GM21515 (cell line): Measurements from ENCODE around the gene MARCHF9.

ENCODE experiments used
- ATAC-seq: cut with Tn5 transposase; IDR thresholded peaks from one replicate; pipeline ENCODE4 v1.9.1; 2021; ENCODE audit not compliant: unreplicated experiment

MARCHF9 gene

DNA sequence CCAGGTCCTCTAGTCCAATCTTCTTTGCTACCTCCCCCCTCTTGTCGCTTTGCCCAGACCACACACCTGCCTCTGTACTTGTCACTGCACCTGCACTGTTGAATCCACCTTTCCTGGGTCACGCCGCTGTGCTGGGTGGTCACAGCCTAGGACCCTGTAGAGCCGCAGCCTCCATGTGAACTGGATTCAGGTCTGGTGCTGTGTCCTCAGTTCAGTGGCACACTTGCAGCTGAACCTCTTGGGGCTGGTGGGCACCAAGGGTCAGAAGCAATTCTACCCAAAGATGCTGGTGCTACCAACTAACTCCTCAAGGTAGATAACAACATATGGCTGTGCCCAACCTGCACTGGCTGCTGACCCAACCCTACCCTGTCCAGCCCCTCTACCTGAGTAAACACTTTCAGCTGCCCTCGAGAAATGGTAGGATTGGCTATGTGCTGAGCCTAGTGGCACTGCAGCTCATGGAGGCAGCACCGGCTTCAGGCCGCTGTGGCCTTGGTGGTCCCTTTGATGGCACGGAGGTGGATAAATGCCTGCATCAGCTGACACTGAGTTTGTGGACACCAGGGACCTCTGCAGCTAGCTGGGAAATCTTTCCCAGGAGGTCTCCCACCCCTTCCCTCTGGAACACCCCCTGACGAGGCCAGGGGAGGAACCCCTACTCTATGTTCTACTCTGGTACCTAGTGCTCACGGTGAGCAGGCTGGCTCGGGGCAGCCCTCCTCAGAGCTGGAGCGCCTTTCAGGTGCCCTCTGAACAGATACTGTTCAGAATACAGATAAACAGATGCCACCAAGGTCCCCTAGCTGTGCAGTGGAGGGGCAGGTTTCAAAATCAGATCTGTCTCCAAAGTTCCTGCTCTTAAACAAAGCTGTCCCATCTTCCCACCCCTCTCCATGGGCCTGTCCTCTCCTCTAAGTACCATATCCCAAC lies 30.6 kb upstream of the MARCHF9 start:
- ATAC-seq, result no peak

DNA sequence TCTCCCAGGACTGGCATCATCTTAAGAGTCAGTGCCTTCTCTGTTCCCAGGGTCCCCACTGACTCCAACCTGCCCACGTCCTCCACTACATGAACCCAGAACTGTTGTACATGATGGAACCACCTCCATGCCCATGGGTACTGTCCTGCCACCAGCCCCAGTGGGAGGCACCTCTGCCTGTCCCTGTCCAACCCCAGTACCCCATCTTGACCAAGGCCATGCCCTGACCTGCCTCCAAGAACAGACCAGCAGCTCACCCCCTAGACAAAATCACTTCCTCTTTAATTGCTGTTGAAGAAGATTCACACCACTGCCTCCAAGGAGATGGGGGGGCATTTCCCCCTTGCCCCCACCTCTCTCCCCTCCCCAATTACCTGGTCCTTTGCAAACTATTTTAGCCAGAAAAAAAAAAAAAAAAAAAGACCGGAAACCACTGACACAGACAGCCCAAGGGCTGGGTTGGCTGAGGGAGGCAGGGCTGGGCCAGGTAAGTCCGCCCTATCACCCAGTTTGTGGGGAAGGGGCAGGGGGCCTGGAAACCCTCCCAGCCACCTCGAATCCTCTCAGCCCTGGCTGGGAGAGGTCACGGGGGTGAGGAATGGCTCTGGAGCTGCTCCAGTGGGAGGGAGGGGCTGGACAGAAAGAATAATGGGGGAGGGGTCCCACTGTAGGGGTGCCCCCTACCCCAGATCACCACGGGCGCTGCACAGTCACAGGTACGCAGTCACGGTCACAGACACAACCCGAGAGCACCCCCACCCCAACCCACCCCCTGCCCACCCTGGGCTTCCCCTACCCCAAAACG lies 29.8 kb upstream of the MARCHF9 start:
- ATAC-seq, result no peak

- no peak for ATAC-seq
Observed at GRCh38 chr12:57725851-57726150, 29.1 kb upstream of the MARCHF9 start.

- ATAC-seq, result no peak
Observed at GRCh38 chr12:57726151-57726883, 28.6 kb upstream of the MARCHF9 start.

- ATAC-seq, result no peak
Observed at GRCh38 chr12:57726884-57727757, 27.8 kb upstream of the MARCHF9 start.

DNA sequence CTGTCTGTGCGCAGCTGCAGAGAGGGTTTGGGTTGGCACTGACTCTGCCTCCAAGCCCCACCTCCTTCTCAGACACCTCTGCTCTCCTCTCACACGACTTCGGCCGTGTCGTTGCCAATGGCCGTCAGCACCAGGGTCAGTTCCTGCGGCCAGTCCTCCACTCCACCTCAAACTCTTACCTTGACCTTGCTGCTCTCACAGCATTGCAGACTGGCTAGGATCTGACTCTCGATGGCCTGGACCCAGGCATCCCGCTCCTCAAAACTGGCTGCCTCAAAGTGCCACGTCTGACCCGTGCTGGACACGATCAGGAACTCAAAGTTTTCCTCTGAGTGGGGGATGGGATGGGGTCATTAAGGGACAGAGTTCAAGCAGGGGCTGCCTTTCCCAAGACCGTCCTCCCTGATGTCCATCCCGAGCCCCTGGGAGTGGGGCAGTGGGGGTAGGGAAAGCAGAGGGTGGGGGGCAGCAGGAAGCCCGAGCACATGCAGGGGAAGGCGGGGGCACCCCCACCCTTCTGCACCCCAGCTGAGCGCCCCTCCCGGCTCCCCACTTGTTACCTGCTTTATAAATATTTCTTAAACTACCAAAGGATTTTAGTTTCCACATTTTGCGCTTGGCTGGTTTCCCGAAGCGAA lies 27.0 kb upstream of the MARCHF9 start:
- ATAC-seq, result no peak

- no peak for ATAC-seq
Observed at GRCh38 chr12:57729321-57729844, 25.5 kb upstream of the MARCHF9 start.

GRCh38 chr12:57730336-57731067 lies 24.4 kb upstream of the MARCHF9 start:
- no peak for ATAC-seq

DNA sequence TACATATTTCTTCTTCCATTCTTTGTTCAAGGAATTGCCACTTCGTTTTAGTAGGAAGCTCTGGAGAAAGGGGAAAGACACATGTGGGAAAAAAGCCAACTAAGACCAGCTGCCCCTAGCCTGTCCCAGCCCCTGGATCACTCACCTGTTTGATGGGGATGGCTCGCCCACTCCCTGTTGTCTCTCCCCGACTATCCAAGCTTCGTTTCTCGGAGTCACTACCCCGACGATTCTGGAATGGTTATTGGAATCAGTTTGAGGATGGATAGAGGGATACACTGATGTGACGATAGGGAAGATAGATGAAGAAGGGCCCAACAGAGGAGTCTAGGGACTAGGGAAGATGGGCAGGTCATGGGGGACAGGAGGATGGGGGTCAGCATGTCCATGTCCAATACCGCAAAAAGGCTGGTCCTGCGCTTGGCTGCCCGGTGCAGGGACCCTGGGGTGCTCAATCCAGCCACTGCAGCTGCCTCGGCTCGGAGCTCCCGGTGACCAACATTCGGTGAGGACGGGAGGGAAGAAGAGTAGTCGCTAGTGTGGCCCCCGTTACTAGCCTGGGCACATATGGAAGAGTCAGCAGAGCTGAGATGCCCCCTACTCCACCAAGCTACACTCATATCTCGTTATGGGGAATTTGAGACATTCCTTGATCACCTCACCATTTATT lies 23.4 kb upstream of the MARCHF9 start:
- no peak for ATAC-seq

DNA sequence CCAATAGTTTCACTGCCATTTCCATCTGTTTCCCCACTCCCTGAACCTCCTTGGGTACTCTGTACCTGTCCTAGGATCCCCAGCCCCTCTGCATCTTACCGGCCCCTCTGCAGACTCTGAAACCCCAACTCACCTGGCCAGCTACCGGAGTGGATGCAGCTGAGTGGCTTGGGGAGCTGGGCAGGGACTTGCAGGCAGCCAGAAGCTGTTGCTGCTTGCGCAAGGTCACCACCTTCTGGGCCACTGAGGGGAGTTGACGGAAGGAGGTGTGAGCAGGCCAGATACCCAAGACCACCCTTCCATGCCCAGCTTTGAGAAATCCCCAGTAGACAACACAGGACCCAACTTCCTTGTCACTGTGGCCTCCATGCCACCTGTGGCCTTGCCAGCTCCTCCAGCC lies 22.6 kb upstream of the MARCHF9 start:
- no peak for ATAC-seq

GRCh38 chr12:57732726-57733593 lies 21.9 kb upstream of the MARCHF9 start:
- no peak for ATAC-seq

- no peak for ATAC-seq
Observed at GRCh38 chr12:57733928-57734327, 21.0 kb upstream of the MARCHF9 start.

DNA sequence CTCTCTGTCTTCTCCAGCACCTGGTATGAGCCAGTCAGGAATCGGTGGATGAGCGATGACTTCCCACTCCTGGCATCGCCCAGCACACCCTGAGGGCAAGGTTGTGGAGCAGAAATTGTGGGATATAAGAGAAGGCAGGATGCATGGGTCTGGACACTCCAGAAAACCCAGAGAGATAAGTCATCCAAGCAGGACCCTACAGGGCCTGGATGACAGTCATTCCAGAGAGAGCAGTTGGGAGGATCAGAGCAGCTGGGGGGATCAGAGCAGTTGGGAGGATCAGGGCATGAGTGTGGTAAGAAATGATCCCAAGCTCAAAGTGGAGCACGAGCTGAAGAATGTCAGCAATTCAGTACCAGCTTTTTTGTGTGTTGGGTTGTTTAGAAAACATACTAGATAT lies 20.3 kb upstream of the MARCHF9 start:
- no peak for ATAC-seq

- no peak for ATAC-seq
Observed at GRCh38 chr12:57735198-57735855, 19.6 kb upstream of the MARCHF9 start.

GRCh38 chr12:57735952-57736740 lies 18.8 kb upstream of the MARCHF9 start:
- no peak for ATAC-seq

GRCh38 chr12:57736741-57737466 lies 18.0 kb upstream of the MARCHF9 start:
- ATAC-seq, result no peak
